ENCODE measurements around the gene TFAP2A. TPM values are rescaled to one million over a fixed set of nuclear protein-coding genes. Genes with fewer than 3 reads are reported as not detected.

The TFAP2A gene
- total and polyA plus RNA-seq, 10 of the 15 experiments (the other 5 are each of a cell fraction or from before 2014, with no cell fraction given) = 0.05 to 0.46 (median 0.17) TPM; not detected in 4

DNA sequence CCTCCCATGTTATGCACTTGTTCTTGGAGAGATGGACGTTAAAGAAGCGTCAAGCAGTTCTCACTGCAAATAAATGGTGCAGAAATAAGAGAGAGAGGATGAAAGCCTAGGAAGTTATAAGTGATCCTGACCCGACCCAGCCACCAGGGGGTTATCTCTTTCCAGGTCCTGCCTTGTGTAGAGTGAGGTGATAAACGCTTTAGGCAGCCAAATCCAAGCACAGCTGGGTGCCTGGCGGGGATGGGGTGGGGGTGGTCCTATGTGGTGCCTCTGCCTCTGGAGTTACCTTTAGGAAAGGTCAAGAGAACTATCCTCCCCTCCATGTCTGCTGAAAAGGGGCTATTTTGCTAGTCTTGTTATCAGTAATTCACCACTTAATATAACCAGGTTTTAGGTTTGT is 9.2 kb upstream of the TFAP2A start:
- no peak overlapping the region for H3K4me3 ChIP-seq
- peaks cover 3% of the 10 kb centered on the region for H3K4me1 ChIP-seq (ENCODE audit: control insufficient read depth, insufficient read depth, low read length)
- H3K36me3 ChIP-seq (ENCODE audit: control insufficient read depth in 2 of 2, insufficient read depth in 2 of 2, low read length in 1 of 2) = no peaks in the 10 kb centered on the region
- RAD21 ChIA-PET (ENCODE audit: unreplicated experiment) = no interaction called here
- H3K9ac ChIP-seq (ENCODE audit: control insufficient read depth, insufficient read depth, low read length) = no peak overlapping the region
- no peak overlapping the region for H3K27ac ChIP-seq (ENCODE audit: control insufficient read depth, insufficient read depth)
- no peak for FAIRE-seq
- peaks cover 19 to 29% of the 10 kb centered on the region in 2 experiments for H3K27me3 ChIP-seq (replicated peaks in 1 of 2; ENCODE audit: control insufficient read depth in 2 of 2, insufficient read depth in 2 of 2, low read length in 1 of 2)
- TF ChIP-seq BHLHE40 (IDR thresholded peaks at IDR 0.05; ENCODE audit: borderline replicate concordance in 1 of 2, low read depth in 2 of 2, low read length in 1 of 2) (no peak), NR2C2 (IDR thresholded peaks at IDR 0.05; ENCODE audit: borderline replicate concordance, control insufficient read depth, insufficient read length, low read depth) (no peak), SIN3A (IDR thresholded peaks at IDR 0.05; ENCODE audit: low read depth, low read length) (no peak), MYC (IDR thresholded peaks at IDR 0.05; ENCODE audit: insufficient read depth, insufficient read length, insufficient replicate concordance, low read length, severe bottlenecking) (no peak), CHD2 (IDR thresholded peaks at IDR 0.05; ENCODE audit: borderline replicate concordance, low read depth, low read length) (no peak)
- TF ChIP-seq, protein P1, sequence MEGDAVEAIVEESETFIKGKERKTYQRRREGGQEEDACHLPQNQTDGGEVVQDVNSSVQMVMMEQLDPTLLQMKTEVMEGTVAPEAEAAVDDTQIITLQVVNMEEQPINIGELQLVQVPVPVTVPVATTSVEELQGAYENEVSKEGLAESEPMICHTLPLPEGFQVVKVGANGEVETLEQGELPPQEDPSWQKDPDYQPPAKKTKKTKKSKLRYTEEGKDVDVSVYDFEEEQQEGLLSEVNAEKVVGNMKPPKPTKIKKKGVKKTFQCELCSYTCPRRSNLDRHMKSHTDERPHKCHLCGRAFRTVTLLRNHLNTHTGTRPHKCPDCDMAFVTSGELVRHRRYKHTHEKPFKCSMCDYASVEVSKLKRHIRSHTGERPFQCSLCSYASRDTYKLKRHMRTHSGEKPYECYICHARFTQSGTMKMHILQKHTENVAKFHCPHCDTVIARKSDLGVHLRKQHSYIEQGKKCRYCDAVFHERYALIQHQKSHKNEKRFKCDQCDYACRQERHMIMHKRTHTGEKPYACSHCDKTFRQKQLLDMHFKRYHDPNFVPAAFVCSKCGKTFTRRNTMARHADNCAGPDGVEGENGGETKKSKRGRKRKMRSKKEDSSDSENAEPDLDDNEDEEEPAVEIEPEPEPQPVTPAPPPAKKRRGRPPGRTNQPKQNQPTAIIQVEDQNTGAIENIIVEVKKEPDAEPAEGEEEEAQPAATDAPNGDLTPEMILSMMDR (IDR thresholded peaks at IDR 0.05 in 2 of 3, conservative IDR thresholded peaks at IDR 0.05 in 1 of 3; ENCODE audit: control insufficient read depth in 2 of 3, extremely low read depth in 1 of 3, insufficient read depth in 1 of 3, low read depth in 3 of 3, low read length in 3 of 3) = peak in 1 of 3 experiments; percentile 21; a peak in 1 of 6 replicates
- ATAC-seq = peak; percentile 27; the same call in 2 of the 3 replicates
- H4K20me1 ChIP-seq (ENCODE audit: control insufficient read depth, insufficient read depth) = no peaks in the 10 kb centered on the region
- CTCF ChIA-PET = interaction anchor here (1.3 kb wide), 1 partner anchor 10 kb away, joined by 5 read pairs; no protein-coding TSS in a partner anchor
- WGBS (ENCODE audit: insufficient coverage, insufficient replicate concordance, low lambda C conversion rate, missing lambda C conversion rate) = 0% methylated on average over 5 of the region's 5 CpGs
- H3K9me3 ChIP-seq (replicated peaks; ENCODE audit: control insufficient read depth, insufficient read depth, low read length) = no peaks in the 10 kb centered on the region; the same call in 1 of the 3 replicates
- POLR2A ChIA-PET = no interaction called here
- H3K79me2 ChIP-seq (ENCODE audit: control insufficient read depth, insufficient read depth, low read length) = no peaks in the 10 kb centered on the region
- H3K4me2 ChIP-seq (ENCODE audit: control insufficient read depth, insufficient read depth) = no peak overlapping the region
- no TSS peak for BruUV-seq (replicated peaks)
- DNase-seq (ENCODE audit: low read depth, low spot score) = no peak
- SMC1A ChIA-PET (ENCODE audit: uncharacterized antibody, unreplicated experiment) = interaction anchor here (2.2 kb wide), 1 partner anchor 9 kb away, joined by 7 read pairs; the partner anchor contains the start of gene TFAP2A
- in situ Hi-C loops (cut with MboI) = no loop called here
- no peak overlapping the region for H2AFZ ChIP-seq (ENCODE audit: control insufficient read depth, low read depth, low read length)
- intact Hi-C loops (cut with micrococcal nuclease; ENCODE audit: unreplicated experiment) = loop anchor here (10.0 kb wide), 1 partner anchor 279 kb away; no protein-coding TSS in a partner anchor
